B cell (primary cell): ENCODE data around the gene MX1.

Source experiments
- CTCF ChIP-seq: fragments of 200-600 bp; IDR thresholded peaks from one replicate; pipeline ENCODE4 v1.8.0; 2022; ENCODE audit warnings: antibody characterized with exemption, mild to moderate bottlenecking
- EZH2 ChIP-seq: IDR thresholded peaks from 2 replicates; pipeline ENCODE4 v1.6.1; 2012; ENCODE audit warnings: borderline replicate concordance, low read depth, mild to moderate bottlenecking, moderate library complexity, low read length; ENCODE audit not compliant: insufficient read depth, poor library complexity, severe bottlenecking

DNA sequence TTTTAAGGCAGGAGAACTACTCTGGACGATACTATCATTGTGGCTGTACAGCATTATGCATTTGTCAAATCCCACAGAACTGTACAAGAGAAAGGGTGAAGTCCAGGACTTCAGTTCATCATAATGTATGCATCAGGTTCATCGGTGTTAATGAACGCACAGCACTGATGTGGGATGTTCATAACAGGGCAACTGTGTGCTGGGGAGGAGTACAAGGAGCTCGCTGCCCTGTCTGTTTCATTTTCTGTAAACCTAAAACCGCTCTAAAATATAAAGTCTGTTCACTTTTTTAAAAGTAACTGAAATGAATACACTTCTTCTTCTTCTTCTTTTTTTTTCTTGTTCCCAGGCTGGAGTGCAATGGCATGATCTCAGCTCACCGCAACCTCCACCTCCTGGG is 56.9 kb downstream of the MX1 start:
- TF ChIP-seq CTCF (no peak), EZH2 (no peak)
